CD4-positive, alpha-beta T cell treated with Interleukin-6 for 4 hours (primary cell): ENCODE results near the gene TTC7B.

Source experiments
- DNase-seq: peaks from one replicate; pipeline ENCODE4 v3.0.0-alpha.2; 2020; ENCODE audit warnings: mixed read lengths

TTC7B gene

DNA sequence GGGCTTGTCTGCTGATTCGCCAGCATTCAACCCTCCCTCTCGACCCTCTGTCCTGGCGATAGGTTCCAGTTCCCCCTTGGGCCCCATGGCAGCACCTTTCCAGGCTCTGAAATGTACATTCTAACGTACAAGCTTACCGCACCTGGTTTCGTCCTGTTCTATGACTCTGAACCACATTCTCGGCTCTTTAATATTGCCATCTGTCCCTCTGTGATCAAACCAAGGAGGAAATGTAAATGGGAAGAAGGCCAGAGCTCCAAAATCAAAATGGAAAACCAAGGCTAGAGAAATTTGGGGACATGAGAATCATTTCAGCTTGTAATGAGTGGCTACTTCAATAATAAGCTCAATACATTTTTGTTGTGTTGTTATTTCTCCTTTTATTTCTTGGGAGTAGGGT is 117.2 kb downstream of the TTC7B start:
- no peak for DNase-seq

DNA sequence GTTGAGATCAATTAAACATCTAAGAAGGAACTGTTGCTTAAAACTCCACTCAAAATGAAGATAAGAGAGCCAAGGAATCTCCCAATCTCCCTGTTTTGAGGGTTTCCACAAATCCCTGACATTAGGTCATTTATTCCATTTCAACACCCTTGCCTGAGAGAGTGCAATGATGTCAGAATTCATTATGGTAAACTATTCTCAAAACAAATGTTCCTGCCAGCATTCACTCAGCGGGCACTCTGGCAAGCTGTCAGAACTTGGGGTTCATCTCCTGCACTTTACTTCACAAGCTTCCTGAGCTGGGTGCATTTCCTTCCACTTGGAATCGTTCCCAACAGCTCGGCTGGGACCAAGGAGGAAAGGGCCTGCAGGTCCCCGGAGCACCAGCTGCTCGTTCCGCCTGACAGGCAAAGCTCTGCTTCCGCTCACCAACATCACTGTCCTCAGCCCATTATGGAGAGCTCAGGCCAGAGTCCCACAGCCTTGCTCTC is 117.8 kb downstream of the TTC7B start:
- no peak for DNase-seq

DNA sequence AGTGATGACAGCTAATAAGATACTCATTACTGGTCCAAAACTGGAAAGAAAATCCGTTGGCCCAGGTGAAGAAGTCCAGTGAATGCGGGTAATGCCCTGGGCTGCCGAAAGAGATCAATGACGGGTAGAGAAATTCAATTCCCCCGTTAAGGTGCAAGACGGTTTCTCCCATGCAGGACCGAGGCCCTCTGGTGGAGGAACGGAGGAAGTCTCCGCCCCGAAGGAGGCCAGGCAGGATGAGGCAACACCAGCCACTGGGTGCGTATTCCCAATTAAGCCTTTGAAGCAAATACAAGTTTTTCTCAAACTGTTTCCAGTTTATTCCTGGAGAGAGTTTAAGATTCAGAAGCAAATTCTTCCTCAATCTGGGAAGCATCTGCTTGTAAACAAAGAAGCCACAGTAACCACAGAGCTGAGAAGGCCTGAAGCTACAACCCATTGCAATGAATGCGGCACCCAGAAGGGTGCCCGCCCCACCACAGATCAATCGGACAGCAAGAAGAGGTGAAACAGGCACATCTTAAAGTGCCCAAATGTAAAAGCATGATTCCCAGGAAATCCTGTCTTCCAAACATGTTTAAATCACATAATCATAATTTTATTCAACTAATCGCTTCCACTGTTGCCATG is 118.5 kb downstream of the TTC7B start:
- DNase-seq, result peak; percentile 83

DNA sequence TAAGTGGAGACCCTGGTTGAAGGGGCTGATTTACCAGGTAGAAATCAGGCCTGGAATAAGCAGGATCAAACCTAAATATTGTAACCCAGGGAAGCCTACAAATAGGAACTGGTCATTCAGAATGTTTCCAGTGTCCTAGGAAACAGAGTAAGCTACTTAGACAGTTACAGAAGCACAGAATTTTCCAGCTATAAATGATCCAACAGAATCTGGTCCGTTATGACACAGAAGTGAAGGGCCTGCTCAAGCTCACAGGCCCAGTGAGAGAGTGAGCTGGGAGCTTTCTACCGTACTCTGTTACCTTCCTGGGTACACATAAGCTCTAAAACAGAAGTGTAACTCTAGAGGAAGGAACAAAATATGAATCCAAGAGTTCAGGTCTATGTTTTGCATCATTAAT is 119.1 kb downstream of the TTC7B start:
- DNase-seq, result no peak

DNA sequence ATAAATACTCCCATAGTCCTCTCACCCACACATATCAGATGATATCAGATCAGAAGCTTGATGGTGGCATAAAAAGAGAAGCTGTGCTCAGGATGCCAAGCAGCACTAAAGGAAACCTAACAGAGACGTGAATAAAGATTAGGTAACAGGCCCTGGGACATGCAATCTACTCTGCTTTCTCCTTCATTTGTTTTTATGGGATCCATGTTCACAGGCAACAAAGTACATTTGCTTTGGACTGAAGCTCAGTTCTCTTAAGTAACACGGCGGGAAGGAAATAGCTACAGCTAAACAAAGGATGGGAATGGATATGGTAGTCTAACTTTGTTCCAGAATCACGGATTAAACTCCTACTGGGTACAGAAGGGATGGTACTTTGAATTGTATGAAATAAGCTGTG is 119.5 kb downstream of the TTC7B start:
- DNase-seq, result no peak

DNA sequence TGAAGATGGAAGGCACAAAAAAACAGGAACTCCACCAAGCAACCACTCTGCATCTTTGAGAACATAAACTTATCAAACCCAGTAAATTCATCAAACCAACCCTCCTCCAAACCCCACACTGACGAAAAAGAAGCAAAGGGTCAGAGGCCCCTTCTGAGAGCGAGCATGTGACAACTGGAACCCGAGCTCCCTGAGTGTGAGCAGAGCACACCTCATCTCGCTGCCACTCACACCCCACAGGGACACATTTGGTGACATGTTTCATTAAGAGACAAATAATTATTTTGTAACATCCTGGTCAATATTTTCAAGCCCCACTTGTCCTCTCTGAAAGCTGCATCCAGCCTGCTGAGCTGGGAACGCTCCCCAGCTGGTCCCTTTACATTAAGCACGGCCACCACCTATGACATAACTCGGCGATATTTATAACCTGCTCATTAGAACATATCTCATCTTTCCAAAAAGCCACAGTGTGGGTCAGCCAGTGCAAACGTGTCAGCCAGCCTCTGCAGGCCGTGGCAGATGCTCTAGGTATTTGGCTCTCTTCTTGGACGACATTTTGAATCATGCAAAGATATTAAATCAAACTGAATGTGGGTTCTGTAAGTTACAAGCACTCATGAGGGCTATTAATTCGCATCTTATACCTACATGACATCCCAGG is 120.1 kb downstream of the TTC7B start:
- no peak for DNase-seq

DNA sequence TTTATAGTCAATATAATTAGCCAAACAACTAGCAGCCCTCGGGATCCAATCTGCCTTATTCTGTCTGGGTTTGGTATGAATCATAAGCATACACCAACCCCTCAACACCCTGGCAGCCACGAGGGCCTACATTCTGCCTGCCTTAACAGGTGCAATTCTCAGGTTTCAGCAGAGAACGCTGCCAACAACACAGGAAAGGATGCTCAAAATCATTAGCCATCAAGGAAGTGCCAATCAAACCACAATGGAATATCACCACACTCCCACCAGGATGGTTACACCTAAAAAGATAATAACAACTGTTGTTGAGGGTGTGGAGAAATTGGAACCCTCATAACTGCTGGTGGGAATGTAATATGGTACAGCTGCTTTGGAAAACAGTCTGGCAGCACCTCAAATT is 122.8 kb downstream of the TTC7B start:
- no peak for DNase-seq

DNA sequence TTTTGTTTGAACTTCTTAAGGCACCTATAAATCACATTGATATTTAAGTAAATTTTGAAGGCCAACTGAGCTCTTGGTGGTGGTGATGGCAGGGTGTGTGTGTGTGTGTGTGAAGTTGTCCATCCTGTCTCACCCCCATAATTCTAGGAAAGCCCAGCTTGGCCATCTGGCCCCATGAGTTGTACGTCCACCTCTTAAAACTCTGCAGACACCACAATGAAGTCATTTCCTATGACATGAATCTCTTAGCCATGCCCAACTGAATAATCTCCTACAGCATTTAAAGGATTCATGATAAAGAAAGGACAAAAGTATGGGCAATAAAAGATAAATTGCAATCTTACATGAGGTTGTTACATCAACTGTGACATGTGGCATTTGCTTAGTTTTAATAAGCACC is 123.4 kb downstream of the TTC7B start:
- DNase-seq, result no peak

DNA sequence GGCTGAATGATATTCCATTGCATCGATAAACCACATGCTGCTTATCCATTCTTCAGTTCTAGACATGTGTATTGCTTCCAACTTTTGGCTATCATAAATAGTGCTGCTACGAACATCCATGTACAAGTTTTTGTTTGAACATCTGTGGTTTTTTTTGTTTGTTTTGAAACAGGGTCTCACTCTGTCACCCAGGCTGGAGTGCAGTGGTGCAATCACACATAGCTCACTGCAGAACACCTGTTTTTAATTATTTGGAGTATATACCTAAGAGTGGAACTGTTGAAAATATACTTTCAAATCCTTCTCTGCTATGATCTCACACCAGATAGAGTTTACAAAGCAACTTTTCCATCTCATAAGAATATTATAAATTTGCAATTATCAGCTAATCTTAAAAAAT is 124.2 kb downstream of the TTC7B start:
- no peak for DNase-seq

DNA sequence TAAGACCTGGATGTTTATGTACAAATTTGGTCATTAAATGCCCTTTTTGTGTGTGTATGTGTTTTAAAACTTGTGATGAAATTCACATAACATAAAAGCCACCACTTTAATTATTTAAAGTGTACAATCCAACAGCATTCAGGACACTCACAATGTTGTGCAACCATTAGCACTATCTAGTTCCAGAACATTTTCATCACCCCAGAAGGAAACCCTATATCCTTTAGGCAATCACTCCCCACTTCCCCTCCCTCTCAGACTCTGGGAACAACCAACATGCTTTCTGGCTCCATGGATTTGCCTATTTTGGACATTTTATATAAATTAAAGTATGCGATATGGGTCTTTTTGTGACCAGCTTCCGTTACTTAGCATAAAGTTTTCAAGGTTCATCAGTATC is 124.6 kb downstream of the TTC7B start:
- no peak for DNase-seq

DNA sequence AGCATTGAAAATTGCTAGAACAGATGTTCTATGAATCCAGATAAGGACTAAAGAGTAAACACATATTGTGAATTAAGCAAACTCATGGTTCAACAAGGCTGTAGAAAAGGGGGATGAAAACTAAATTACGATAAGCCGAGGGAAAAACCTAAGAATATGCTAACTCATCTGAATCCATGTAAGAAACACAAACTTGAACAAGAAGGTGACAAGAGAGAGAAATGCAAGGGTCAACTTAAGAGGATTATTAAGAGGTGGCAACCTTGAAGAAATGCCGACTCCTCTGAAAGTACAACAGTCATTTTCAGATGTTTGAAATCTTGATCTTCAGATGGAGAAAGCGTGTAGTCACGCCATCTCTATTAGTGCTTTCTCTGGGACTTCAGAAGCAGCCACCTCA is 128.6 kb downstream of the TTC7B start:
- no peak for DNase-seq

DNA sequence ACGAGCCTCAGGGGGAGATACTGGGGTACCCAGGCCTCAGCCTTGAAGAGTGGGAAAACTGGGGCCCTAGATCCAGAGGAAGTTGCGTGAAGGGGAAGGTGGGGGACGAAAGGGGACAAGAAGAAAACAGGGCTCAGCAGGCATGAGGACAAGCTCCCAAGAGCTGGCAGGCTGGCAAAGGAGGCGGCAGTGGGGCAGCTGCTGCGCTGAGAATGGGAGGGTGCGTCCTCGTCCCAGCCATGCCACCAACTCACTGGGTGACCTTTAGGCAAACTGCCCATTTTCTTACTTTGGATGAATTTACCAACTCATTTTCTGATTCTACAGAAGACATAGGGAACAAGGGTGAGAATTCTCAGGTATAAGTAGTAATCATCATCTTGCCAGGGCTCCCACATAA is 133.6 kb downstream of the TTC7B start:
- no peak for DNase-seq

DNA sequence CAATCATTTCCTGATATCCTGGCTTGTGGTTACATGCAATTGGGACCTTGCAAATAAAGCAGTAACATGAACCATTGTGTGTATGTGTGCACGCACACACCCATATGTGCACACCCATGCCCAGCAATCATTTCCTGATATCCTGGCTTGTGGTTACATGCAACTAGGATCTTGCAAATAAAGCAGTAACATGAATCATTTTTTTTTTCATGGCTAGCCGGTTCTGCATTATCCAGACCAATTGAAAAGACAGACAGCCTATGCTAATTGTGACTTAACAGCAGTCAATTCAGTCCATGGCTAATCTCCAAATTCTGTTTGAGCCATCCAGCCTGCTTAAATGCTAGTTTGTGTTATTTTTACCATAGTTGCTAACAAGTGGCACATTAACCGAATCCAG is 134.3 kb downstream of the TTC7B start:
- no peak for DNase-seq

DNA sequence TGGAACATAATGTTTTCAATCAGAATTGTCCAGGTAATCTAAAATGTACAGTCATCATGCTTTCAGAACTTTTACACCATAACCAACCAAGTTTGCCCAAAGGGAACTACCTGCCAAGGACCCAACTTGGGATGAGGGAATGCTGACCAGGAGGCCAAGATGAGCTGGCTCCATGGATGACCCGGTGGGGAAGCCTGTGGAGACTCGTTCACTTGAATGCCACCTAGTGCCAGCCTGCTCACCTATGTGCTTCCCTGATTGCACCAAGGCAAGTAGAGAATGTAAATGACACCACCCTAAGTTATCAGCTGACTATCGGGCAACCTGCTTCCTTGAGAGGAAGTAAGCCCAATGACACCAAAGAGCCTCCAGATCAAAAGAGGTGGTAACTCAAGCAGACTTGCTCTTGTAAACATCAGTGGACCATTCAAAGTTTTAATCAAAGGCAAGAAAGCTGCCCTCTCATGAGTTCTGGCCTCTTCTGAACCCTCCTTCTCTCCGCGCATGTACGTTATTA is 137.3 kb downstream of the TTC7B start:
- peak; percentile 17 for DNase-seq

DNA sequence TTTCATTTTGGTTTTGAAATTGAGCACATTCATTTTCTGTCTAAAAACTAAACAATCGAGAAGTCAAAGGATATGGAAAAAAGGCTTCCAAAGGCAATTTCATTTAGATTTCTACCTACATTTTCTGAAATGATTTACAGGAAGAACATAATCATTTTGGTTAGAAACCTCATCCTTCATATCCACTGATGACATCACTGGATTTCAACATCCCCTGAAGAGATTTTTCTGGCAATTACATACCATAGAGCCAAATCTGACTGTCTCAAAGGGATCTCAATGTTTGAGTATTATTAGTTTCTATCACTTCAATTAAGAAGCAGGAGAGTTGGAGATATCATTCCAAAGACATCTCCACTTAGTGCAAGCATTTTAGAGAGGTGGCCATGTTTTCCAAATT is 137.8 kb downstream of the TTC7B start:
- DNase-seq, result no peak

DNA sequence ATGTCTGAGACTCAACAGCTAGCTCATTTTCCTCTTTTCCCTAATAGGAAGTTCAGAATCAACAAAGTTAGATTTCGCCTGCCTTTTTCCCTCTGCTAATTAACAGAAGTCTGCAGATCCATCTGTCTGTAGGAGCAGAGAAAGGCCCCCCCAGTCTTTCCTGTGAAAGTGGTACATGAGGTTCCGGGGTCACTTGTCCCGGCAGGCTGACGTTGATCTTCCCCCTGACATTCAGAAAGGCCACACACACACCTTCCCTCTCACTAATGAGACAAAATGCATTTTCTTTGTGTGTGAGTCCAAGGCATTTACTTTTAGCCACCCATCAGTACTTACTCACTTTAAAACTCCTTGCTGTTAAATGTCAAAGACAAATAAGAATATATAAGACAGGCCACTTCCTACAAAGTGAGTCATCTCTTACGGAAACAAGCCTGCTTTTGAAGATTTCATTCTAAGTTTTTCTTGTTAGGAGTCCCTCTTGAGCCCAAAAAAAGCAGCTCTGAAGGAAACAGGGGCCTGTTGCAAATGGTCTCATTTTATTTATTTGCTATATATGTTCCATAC is 138.7 kb downstream of the TTC7B start:
- DNase-seq, result peak; percentile 29

DNA sequence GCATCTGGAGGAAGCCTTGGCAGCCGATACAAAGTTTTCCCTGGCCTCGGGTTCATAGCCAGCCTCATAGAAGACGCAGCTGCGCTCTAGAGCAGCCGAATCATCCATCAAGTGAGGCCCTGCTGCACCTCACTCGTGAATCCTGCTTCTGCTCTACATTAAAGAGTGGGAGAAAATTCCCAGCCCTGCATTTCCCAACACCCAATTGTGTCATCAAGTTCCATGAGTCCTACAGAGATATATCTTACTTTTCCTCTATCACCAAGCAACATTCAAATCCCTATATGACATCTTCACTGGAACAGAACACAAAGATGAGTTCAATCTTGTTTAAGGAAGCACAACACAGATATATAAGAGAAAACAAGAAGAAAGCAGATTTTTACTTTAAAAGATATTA is 139.3 kb downstream of the TTC7B start:
- no peak for DNase-seq

DNA sequence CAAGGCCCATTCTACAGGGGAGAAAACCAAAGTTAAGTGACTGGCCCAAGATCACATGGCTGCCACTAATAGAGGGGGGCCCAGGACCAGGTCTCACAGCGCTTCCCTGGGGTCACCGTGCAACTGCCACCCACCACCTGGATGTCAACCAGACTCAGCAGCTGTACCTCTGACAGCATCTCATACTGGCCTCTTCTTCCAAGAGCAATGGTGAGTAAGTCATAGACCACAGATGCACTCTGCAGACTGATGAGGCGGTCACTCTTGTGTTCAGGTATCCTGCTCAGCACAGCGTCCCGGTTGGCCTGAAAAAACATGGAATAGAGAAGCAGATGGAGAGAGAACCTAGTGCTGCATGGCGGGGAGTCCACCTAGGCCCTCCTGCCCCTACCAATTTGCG is 139.9 kb downstream of the TTC7B start:
- no peak for DNase-seq

DNA sequence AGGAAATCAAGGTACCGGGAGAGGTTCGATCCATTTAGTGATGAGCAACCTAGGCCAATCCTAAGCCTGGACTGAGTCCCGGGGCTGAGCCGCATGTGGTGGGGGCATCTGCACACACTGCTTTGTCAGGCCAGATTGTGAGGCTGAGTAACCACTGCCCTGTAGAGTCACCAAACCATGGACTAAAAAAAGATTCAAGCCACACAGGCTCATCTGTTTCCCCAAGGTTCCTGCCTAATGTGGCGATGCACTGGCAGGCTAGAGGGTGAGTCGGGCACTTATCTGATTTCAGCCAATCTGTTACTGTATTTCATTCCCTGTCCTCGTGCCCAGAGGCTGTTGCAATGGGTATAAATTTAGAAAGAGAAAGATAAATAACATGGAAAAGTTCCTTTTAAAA is 140.8 kb downstream of the TTC7B start:
- DNase-seq, result no peak

DNA sequence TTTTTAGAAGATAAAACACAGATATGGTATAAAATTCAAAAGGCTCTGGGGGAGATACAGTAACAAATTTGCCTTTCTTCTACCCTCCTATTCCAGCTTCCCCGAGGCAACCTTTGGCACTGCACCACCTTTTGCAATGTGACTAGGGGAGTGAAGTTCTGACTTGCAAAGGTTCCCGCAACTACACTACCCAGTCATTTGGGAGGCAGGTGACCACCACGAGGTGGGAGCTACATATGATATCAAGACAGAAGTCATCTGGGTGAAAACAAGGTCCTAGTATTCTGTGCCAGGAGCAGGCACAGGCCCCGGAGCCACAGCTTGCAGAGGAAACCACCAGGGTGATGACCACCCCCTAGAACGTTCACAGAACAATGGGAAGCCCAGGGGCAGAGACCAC is 141.5 kb downstream of the TTC7B start:
- DNase-seq, result no peak

DNA sequence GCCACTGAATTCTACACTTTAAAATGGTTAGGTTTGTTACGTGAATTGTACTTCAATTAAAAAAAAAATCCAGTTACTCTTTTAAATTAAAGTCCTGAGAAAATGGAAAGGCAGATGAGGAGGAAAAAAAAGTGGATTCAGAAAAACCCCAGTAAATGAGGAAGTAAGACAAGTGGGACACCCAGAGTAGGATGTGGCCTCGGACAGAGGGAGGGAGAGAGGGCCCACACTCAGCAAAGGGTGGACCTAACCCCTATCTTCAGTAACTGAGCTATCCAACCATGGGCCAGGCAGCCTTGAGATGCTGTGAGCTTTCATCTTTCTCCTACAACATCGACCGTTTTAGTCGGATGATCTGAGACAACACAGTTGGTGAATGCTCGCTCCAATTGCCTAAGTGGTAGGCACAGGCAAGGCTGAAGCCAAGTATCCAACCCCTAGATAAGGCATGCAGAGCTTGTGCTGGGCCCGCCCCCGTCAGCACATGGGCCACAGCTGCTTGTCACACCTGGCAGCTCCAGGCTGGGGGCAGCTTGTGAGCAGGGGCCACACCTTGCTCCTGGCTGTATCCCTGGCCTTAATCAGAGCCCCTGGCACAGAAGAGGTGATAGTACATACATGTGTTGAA is 142.1 kb downstream of the TTC7B start:
- no peak for DNase-seq

DNA sequence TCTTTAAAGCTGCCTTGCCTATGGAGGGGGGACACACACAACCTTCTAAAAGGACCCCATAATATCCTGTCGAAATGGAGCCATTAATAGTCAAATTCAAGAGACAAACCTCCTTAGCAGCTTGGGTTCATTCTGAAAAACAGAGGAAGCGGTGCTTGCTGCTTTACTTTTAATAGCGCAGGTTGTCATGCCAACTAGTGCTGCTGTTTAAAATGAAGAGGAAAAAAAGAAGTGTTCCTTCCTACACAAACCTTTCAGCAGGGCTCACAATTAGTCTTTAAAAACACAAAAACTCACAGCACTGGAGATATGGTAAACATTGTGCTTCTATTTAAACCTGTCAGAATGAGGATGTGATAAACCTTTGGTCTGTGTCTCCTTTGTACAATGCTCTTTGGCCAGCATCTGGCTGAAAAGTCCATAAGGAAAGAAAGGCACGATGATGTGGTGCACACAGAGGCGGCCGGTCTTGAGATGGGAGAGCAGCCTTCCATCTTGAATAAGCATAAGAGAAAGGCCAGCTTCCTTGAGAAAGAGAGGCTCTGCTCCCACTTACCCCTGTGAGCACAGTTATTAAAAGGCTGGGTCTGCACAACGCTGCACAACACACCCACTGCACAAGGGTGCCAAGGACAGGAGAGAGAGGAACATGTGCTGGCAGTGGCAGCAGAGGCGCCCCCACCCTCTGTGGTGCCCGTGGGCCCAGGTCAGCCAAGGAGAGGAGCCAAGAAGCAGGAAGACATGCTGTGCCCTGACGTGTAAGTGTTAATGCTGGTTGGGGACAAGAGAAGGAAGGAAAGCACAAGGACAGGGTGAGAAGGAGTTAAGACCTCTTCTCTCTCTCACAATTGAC is 144.6 kb downstream of the TTC7B start:
- DNase-seq, result no peak

DNA sequence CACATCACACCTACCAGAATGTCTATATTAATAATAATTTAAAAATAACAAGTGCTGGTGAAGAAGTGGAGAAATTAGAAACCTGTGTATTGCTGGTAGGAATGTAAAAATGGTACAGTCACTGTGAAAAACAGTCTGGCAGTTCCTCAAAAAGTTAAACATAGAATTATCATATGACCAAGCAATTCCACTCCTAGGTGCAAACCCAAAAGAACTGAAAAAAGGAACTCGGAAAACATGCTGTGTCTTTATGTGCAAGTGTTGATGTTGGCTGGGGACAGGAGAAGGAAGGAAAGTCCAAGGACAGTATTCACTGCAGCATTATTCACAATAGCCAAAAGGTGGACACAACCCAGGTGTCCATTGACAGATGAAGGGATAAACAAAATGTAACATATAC is 146.5 kb downstream of the TTC7B start:
- DNase-seq, result no peak
